Stimulated activated CD4-positive, alpha-beta T cell treated with anti-CD3 and anti-CD28 coated beads, Interleukin-12 subunit alpha, Interleukin-12 subunit beta, amount 100 ng/mL, for 4 hours (primary cell): ENCODE data around the gene SEC61A2.
"Not testable (repeated sequence)": the region's sequence is repeated elsewhere in the genome, so short reads cannot be mapped to it uniquely, and the experiment has no call there.

Experiments
- DNase-seq: peaks from one replicate; pipeline ENCODE4 v3.0.0-alpha.2; 2020

Gene SEC61A2

DNA sequence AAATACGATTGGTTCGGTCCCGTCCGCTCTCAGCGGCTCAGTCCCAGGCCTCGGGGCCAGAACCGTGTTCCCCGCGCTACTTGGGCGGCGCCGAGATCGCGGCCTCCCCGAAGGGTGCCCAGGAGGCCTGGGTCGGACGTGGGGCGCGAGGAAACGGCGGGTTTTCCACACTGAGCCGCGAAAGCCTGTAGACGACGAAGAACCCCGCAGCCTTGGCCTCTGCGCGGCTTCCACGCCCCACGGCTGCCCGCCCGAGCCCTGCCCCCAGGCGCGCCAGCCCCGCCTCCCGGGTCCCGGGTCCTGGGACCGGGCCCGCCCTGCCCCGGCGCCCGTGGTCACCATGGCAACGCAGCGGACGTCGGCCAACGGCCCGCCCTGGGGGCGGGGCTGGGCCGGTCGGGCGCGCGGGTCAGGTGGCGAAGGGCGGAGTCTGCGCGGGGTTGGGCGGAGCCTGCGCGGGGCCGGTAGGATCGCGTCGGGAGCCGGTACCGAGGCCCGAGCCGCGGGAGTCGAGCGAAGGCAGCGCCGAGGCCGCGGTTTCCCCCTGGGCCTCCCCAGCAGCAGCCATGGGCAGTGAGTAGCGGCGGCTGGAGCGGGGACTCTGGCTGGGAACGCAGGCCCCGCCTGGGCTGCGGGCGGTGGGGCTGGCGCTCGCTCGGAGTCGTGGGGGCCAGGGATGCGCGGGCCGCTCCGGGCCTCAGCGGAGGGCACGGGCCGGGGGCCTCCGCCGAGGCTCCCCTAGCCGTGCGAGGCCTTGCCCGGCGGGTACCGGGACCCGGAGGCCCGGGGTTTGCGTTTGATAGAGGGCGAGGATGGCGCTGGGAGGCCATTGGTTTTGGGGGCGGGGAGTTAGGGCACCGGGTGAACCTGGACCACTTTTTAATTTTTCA is at the start of gene SEC61A2:
SEC61A2 (plus strand) TSS at position 456 of the 890 bp plus-strand sequence; CDS start at position 567, 111 bp downstream.
- peak; percentile 99 for DNase-seq

DNA sequence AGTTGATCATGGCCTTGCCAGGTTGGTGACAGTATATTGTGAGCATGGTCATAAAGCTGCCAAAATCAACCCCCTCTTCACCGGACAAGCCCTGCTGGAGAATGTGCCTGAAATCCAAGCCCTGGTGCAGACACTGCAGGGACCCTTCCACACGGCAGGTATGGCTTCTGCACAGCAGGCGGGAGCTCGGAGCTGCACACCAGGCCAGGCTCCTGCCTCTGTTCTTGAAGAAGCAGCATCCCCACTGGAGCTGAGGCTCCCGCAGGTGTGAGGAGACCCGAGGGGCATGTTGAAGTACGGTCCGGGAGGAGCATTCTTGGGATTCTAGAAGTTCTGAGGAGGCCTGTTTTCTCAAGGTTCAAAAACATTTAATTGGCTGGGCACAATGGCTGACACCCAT is 48.0 kb upstream of the SEC61A2 start:
- no peak for DNase-seq

DNA sequence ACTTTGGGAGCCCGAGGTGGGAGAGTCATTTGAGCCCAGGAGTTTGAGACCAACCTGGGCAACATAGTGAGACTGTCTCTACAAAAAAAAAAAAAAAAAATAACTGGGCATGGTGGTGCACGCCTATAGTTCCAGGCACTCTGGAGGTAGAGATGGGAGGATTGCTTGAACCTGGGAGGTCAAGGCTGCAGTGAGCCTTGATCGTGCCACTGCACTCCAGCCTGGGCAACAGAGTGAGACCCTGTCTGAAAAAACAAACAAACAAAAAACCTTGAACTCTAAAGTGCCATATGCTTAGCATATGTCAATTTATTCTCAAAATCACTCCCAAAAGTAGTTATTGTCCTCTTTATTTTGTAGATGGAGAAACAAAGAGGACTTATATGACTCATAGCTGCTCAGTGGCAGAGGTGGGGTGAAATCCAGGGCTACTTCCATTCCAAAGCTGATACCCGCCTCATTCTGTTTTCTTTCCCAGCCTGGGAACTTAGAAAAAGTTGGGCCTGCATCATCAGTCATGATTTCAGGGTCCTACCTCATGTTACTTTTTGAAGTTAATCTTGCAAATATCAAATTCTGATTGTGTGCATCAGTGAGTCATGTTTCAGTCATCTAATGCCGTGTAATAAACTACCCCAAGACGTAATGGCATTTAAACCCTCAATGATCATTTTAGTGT is 47.5 kb upstream of the SEC61A2 start:
- no peak for DNase-seq

DNA sequence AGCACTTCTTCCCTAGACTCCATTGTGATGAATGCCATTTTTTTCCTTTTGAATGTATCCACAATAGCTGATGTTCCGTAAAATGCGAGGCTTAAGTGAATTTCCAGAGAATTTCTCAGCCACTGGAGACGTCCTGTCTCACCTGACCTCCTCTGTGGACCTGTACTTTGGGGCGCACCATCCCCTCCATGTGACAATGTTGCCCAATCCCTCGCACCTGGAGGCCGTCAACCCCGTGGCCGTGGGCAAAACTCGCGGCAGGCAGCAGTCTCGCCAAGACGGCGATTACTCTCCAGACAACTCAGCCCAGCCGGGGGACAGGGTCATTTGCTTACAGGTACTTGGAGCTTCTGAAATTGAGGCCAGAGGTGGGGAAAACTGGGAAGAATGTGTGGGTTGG is 40.6 kb upstream of the SEC61A2 start:
- no peak for DNase-seq

DNA sequence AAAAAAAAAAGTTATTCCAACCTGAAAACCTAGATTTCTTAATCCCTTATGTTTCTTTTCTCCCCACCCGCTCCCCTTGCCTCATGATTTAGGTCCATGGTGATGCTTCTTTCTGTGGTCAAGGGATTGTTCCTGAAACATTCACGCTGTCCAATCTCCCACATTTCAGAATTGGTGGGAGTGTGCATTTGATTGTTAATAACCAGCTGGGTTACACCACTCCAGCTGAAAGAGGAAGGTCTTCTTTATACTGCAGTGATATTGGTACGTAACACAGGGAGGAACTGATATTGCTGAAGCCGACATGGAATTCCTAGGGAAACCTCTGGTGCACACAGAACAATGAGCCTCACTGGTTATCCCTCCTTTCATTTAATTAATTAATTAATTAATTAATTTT is 38.1 kb upstream of the SEC61A2 start:
- DNase-seq, result no peak

DNA sequence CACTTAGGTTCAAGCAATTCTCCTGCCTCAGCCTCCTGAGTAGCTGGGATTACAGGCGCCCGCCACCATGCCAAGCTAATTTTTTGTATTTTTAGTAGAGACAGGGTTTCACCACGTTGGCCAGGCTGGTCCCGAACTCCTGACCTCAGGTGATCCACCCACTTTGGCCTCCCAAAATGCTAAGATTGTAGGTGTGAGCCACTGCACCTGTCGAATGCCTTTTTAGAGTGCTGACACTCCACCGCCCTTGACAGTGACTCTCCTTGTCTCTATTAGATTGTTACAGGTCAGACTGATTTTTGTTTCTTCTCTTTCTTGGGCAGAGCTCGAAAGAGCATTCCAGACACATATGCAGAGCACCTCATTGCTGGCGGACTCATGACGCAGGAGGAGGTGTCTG is 32.1 kb upstream of the SEC61A2 start:
- not testable (repeated sequence) for DNase-seq

DNA sequence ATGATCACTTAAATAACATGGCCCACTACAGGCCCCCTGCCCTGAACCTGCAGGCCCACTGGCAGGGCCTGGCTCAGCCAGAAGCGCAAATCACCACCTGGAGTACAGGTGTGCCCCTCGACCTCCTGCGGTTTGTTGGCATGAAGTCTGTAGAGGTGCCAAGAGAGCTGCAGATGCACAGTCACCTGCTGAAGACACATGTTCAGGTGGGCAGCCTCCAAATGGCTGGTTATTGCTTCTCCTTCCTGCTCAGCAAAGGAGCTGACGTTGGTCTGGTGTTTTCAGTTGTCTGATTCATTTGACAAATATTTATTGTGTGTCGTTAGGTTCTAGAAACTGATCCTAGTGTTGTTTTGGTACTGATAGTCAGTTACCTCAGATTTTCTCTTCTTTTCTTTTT is 31.7 kb upstream of the SEC61A2 start:
- no peak for DNase-seq

DNA sequence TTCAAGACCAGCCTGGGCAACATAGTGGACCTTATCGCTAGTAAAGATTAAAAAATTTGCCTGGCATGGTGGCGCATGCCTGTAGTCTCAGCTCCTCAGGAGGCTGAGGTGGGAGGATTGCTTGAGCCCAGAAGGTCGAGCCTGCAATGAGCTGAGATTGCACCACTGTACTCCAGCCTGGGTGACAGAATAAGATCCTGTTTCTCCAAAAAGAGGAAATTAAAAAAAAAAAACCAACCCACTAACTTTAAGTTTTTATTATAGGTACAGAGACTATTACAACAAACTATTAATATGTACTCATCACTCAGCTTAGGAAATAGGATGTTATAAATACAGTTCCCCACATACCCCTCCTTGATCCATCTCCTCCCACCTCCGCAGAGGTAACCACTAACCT is 30.5 kb upstream of the SEC61A2 start:
- no peak for DNase-seq

DNA sequence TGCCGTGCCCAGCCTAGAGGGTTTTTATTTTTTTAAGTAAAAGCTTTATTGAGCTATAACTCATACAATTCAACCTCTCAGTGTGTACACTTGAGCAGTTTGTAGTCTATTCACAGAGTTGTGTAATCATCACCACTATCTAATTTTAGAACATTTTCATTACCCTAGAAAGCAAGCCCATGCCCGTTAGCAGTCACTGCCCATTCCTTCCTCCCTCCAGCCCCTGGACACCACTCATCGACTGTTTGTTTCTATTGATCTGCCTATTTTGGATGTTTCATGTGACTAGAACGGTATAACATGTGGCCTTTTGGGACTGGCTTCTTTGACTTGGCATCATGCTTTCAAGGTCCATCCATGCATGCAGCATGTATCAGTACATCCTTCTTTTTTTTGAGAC is 25.7 kb upstream of the SEC61A2 start:
- no peak for DNase-seq

DNA sequence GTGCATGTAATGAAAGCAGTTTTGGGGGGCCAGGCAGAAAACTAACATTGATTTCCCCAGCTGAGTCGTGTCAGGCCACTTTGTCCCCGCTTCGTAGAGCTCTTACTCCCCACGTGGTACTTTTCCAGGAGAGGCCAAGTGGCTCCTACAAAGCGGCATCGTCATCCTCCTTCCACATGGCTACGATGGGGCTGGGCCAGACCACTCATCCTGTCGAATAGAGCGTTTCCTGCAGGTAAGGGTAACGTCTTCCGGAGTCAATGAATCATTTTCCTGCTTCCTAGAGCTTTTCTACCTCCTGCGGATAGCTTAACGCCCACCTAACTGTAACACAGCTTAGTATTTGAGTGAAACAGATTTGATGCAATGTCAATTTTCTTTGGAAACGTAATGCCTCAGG is 21.7 kb upstream of the SEC61A2 start:
- no peak for DNase-seq

DNA sequence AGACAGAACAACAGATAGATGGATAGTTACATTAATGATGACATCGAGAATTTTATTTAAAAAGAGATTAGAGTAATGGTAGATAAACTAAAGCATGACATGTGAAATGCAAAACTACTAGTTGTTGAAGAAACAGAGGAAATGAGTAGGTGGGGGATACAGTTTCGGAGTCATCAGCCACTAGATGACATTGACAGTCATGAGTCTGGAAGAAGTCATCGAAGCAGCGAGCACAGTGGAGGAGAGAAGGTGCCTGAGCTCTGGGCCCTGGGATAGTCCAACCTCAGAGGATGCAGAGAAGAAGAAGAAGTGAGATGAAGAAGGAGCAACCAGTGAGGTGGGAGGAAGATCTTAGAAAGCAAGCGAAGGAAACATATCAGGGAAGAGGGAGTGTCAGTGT is 20.2 kb upstream of the SEC61A2 start:
- no peak for DNase-seq

DNA sequence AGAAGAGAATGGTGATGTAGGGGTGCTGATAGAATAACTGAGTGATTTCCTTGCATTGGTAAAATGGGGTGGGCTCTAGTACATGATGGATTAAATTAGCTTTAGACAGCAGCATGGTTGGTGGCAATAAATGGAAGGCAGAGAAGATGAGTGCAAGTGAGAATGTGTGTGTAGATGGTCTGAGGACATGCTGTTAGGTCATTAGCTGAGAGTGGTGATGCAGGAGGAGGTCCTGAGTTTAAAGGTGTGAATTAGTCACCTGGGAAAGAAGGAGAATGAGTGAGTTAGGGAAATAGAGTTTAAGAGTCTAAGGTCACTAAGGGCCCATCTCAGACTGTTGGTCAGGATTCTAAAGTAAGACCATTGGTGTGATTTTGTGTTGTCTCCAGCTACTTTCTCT is 17.9 kb upstream of the SEC61A2 start:
- no peak for DNase-seq

DNA sequence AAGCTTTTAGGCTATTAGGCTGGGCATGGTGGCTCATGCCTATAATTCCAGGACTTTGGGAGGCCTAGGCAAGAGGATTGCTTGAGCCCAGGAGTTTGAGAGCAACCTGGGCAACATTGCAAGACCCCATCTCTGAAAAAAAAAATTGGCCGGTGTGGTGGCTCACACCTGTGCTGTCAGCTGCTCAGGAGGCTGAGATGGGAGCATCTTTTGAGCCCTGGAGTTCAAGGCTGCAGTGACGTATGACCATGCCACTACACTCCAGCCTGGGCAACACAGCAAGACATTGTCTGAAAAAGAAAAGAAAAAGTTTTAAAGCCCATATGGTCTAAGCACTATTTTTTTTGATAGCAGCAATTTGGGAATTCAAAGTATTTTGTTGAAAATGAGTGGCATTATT is 15.8 kb upstream of the SEC61A2 start:
- DNase-seq, result no peak

DNA sequence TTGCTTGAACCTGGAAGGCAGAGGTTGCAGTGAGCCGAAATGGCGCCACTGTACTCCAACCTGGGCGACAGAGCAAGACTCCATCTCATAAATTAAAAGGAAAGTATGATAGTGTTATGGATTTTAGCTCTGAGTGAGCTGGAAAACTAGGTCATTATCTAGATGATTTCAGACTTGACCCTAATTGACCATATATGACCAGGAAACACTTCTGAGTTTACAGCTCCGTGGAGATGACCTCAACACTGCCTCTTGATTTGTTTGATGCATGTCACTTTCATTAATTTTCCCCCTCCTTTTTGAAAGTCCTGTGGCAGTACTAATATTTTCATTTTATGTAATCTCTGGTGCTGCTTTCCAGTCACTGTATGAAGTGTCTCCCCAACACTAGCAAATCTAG is 7.8 kb upstream of the SEC61A2 start:
- DNase-seq, result no peak

DNA sequence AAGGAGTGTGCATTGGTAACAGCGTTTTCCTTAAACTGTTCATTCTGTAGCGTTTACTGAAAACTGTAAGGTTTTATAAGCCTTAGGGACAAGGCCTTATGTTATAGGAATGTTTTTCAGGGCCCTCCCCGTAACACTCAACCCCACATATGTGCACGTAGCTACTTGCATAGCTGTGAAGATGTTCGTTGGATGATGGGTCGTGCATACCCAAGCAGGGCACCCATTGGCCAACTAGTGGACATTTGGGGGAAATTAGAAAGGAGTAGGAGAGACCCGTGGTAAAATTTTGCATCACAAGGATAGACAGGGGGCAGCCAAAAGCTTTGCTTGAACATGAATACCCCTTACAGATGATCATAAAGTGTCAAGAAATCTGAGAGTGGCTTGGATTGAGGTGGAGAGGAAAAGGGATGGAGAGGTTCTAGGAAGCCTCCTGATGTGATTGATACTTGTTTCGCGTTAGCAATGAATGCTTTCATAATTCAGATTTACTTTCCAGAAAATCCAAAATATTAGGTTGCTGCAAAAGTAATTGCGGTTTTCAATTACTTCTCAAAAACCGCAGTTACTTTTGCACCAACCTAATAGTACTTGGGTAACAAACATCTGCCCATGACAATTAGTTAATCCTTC is 878 bp downstream of the SEC61A2 start:
- peak; percentile 16 for DNase-seq

DNA sequence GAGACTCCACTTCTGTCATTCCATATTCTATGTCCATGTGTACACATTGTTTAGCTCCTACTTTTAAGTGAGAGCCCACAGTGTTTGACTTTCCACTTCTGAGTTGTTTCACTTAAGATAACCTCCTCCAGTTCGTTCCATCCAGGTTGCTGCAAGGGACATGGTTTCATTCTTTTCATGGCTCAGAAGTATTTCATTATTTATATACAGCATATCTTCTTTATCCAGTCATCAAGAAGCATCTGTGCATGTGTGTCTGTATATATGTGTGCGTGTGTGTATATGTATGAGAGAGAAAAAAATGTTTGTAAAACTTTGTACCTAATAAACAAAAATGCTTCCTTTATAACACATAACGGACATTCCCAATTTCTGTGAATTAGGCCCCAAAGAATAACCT is 6.2 kb downstream of the SEC61A2 start:
- no peak for DNase-seq

DNA sequence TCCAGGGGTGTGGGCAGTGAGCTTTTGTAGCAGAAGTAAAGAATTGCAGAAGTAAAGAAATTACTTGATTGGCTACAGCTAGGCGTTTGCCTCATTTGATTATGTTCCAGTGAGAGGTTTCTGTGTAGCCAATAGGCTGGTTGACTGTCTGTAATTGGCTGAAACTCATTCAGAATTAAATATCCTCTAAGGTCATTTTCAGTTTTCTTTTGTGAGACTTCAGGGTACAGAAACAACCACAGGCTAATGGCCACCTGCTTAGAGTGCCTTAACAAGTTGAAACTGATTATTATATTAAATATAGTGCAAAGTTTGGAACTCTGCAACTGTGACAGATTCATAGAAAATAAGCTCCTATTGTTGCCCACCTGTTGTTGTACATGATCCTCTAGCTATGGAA is 10.6 kb downstream of the SEC61A2 start:
- no peak for DNase-seq

DNA sequence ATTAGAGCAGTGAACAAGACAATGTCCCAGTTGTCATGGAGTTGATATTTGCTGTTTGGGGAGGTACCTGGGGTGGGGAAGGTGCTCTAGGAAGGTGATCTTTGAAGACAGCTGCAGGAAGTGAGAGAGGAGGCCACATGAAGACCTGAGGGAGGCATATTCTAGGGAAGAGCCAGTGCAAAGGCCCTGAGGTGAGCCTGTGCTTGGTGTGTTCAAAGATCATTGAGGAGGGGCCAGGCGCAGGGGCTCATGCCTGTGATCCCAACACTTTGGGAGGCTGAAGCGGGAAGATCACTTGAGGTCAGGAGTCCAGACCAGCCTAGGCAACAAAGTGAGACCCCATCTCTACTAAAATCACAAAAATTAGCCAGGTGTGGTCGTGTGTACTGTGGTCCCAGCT is 15.1 kb downstream of the SEC61A2 start:
- DNase-seq, result no peak

DNA sequence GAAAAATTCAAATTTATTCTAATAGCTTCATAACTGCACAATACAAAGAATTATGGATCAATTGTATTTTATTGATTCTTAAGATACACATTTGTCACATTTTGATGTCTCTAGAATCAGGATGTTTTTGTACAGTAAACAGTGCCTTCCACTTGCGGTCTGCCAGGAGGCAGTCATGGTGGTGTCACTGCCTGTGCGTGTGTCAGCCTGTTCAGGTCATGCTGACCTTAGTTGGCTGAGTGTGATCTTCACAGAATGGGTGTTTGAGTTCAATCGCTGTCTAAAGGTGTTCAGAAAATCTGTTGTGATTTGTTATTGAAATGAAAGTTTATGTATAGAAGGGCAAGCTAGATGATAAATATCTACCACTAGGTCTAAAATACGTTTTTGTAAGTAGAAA is 20.7 kb downstream of the SEC61A2 start:
- DNase-seq, result no peak

DNA sequence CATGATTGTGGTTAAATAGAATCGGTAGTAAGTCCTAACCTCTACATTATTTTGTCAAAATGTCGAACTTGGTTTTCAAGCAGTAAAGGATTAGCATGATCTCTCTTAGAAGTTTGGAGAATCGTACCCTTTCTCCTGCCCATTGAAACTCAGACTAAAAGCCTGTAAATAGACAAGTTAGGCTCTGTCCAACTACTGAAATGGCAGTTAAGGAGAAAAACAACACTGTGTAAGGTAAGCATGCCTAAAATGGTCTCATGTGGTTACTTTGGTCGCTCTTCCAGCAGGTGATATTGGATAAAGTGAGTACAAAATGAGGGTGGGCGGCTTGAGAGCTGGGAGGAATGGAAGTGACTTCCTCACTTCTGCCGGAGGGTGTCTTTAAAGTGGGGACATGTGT is 25.0 kb downstream of the SEC61A2 start:
- no peak for DNase-seq

DNA sequence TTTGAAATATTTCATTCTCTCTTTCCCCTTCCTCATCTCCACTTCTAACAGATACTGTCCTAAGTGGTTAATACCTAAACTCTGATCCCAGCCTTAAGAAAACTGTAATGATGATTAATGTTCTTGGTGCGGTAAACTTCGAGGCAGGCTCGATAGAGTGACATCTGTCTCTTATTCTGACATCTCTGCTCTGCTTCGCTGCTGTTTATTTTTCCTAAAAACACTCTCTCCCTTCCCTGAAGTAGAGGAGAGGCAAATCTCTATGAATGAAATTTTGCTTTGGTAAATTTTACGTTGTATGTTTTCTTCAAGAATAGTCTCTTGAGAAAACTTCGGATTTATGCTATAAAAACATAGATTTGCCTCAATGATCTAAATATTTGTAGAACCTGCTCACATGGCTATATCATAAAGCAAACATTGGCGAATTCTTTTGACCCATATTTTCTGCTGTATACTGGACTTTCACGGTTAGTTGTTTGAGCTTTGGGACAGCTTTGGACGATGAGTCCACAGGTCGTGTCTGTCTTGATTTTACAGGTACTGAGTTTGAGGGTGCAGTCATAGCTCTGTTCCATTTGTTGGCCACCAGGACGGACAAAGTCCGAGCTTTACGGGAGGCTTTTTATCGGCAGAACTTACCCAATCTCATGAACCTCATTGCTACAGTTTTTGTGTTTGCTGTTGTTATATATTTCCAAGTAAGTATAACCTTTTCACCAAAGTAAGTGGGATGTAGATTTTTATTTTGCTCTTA is 27.1 kb downstream of the SEC61A2 start:
- no peak for DNase-seq

DNA sequence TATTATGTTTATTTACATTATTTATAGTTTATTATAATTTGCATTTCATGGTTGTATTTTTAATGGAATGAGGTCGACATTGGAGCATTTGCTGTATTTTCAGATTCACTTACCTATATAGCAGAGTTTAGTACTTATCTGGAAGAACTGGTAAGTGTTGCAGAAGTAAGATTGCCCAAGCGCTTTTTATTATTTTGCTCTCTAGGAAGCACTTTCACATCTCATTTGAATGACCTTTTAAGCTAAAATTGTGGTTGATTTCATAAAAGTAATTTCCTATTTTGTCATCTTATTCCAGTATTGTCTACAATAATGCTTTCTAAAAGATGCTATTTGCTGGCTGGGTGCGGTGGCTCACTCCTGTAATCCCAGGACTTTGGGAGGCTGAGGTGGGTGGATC is 28.6 kb downstream of the SEC61A2 start:
- DNase-seq, result no peak

DNA sequence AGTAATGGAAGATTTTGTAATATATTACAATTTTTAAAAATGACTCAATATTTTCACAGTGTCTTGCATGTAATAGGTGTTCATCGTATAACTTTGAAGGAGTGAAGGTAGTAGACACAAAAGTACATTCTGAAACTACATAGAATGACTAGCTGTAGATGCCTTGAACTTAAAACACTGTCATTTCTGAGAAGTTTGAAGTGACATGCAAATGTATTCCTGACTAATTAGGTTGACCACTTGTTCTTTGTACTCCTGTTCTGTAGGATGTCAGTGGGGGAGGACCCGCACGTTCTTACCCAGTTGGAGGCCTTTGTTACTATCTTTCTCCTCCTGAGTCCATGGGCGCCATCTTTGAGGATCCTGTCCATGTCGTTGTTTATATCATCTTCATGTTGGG is 31.2 kb downstream of the SEC61A2 start:
- DNase-seq, result no peak
